K562 (cell line): ENCODE results near the gene CAMSAP2. TPM values are rescaled to one million over a fixed set of nuclear protein-coding genes. Genes with fewer than 3 reads are reported as not detected.
A peak's percentile ranks its signal among the peaks of the same experiment; 100 is the strongest.
"Not testable (repeated sequence)": the region's sequence is repeated elsewhere in the genome, so short reads cannot be mapped to it uniquely, and the experiment has no call there.

Source experiments
- ATAC-seq: fragments of 200-7000 bp; cut with Tn5 transposase; 3 replicates; pipeline ENCODE4 v1.9.1; 2020; ENCODE audit warnings: moderate library complexity
- BruUV-seq: library from RNA; stranded (reverse); fragments of 400-500 nt; replicated peaks from 2 replicates; lab custom pipeline; 2021; lab: Mats Ljungman, UMichigan
- CTCF ChIA-PET: fragments of 300-600 bp; formaldehyde crosslinking; extraction: SDS; loops from one replicate; lab custom pipeline; 2021; ENCODE audit warnings: low intra/inter-chr PET ratio; lab: Yijun Ruan, JAX
- POLR2A ChIA-PET: fragments of 300-600, 350-650 bp; sonication (Branson Sonifier 250); formaldehyde crosslinking; extraction: SDS; loops from one replicate; lab custom pipeline; 2021; ENCODE audit warnings: antibody characterized with exemption, inconsistent platforms; lab: Yijun Ruan, JAX
- DNase-seq, 4 experiments: peaks; one replicate each; pipeline versions ENCODE4 v3.0.0 to v3.0.0-alpha.2; 2011 to 2018; ENCODE audit warnings: low spot score in 3 of 4, mixed read lengths in 3 of 4; ENCODE audit errors: extremely low read depth in 1 of 4
- FAIRE-seq: peaks from 2 replicates; lab custom pipeline; 2011; peaks lifted over from hg19 to GRCh38; lab: Jason Lieb, UNC
- H2AFZ ChIP-seq: 2 replicates; pipeline ENCODE4 v1.6.0; 2011; ENCODE audit warnings: low read depth, low read length, control low read depth, inconsistent platforms
- H3K27ac ChIP-seq: fragments of 200-600 bp; 3 replicates; pipeline ENCODE4 v1.8.0; 2011; ENCODE audit warnings: low read depth, mild to moderate bottlenecking, control low read depth, inconsistent platforms, low read length, moderate library complexity, mixed read lengths; ENCODE audit errors: extremely low read depth
- H3K27me3 ChIP-seq, 2 experiments: fragments of 300-600 bp in 1 of 2; 2 replicates in 1 of 2; 3 replicates in 1 of 2; pipeline versions ENCODE4 v1.6.0 to v1.8.0; 2011; ENCODE audit warnings: inconsistent platforms in 2 of 2, low read length in 2 of 2, mild to moderate bottlenecking in 1 of 2, mixed read lengths in 1 of 2, moderate library complexity in 1 of 2; ENCODE audit not compliant: control insufficient read depth in 2 of 2, insufficient read depth in 2 of 2
- H3K36me3 ChIP-seq: fragments of 300-600 bp; 3 replicates; pipeline ENCODE4 v1.8.0; 2011; ENCODE audit warnings: mild to moderate bottlenecking, low read length, inconsistent platforms; ENCODE audit not compliant: control insufficient read depth, insufficient read depth
- H3K4me1 ChIP-seq, 2 experiments: fragments of 200-600 bp in 1 of 2; replicated peaks in 1 of 2; 2 replicates in 1 of 2; 3 replicates in 1 of 2; pipeline versions ENCODE4 v1.5.1 to v1.8.0; 2011; ENCODE audit warnings: inconsistent platforms in 2 of 2, low read length in 2 of 2, mild to moderate bottlenecking in 1 of 2, mixed read lengths in 1 of 2, moderate library complexity in 1 of 2; ENCODE audit not compliant: control insufficient read depth in 2 of 2, insufficient read depth in 2 of 2
- H3K4me2 ChIP-seq: 2 replicates; pipeline ENCODE4 v1.6.1; 2011; ENCODE audit warnings: low read length, control low read depth, inconsistent platforms, mixed read lengths; ENCODE audit not compliant: insufficient read depth
- H3K4me3 ChIP-seq: fragments of 200-600 bp; sonication (generic), shearing (Covaris generic); 2 replicates; pipeline ENCODE4 v1.5.1; 2016; ENCODE audit warnings: control low read depth, inconsistent platforms
- H3K79me2 ChIP-seq: fragments of 200-600 bp; 3 replicates; pipeline ENCODE4 v1.8.0; 2011; ENCODE audit warnings: low read length, inconsistent platforms; ENCODE audit not compliant: control insufficient read depth, insufficient read depth
- H3K9ac ChIP-seq, 2 experiments: 2 replicates each; pipeline versions ENCODE4 v1.6.0 to v1.6.1; 2011; ENCODE audit warnings: low read depth in 2 of 2, low read length in 2 of 2, control low read depth in 1 of 2, inconsistent platforms in 1 of 2, mild to moderate bottlenecking in 1 of 2, mixed read lengths in 1 of 2; ENCODE audit not compliant: insufficient read depth in 1 of 2
- H3K9me1 ChIP-seq: one replicate; pipeline ENCODE4 v1.6.0; 2011; ENCODE audit warnings: inconsistent platforms, mild to moderate bottlenecking, low read length, moderate library complexity; ENCODE audit not compliant: control insufficient read depth, insufficient read depth
- H3K9me3 ChIP-seq: replicated peaks from 2 replicates; pipeline ENCODE4 v1.5.1; 2011; ENCODE audit warnings: low read depth, low read length, inconsistent platforms; ENCODE audit not compliant: control insufficient read depth, insufficient read depth
- H4K20me1 ChIP-seq: replicated peaks from 2 replicates; pipeline ENCODE4 v1.6.1; 2011; ENCODE audit warnings: low read length, inconsistent platforms, mixed read lengths; ENCODE audit not compliant: control insufficient read depth, insufficient read depth
- FOXA3 ChIP-seq, 2 experiments: fragments of 450-650 bp in 1 of 2; sonication (generic) in 1 of 2; formaldehyde crosslinking; IDR thresholded peaks in 1 of 2; conservative IDR thresholded peaks in 1 of 2; 2 replicates each; pipeline versions ENCODE4 v1.4.0 to v1.8.0; 2020 to 2022; ENCODE audit warnings: mild to moderate bottlenecking in 2 of 2, missing genetic modification reagents in 1 of 2
- GABPB2 ChIP-seq: fragments of 250-450 bp; sonication (Bioruptor Pico); conservative IDR thresholded peaks from 2 replicates; pipeline ENCODE4 v1.5.1; 2021; ENCODE audit warnings: mild to moderate bottlenecking
- HOXB6 ChIP-seq: fragments of 250-450 bp; sonication (Bioruptor Pico); IDR thresholded peaks from 2 replicates; pipeline ENCODE4 v1.5.1; 2022; ENCODE audit warnings: mild to moderate bottlenecking, borderline replicate concordance
- MTF1 ChIP-seq: fragments of 250-450 bp; sonication (Bioruptor Pico); IDR thresholded peaks from 2 replicates; pipeline ENCODE4 v1.9.0; 2021; ENCODE audit warnings: moderate library complexity, mild to moderate bottlenecking, inconsistent platforms, borderline replicate concordance
- NFIX ChIP-seq: fragments of 250-450 bp; sonication (Bioruptor Pico); IDR thresholded peaks from 2 replicates; pipeline ENCODE4 v1.4.0; 2020; ENCODE audit warnings: low read depth, mild to moderate bottlenecking, moderate library complexity
- PHF20 ChIP-seq: fragments of 450-650 bp; IDR thresholded peaks from 2 replicates; pipeline ENCODE4 v1.6.1; 2018; ENCODE audit not compliant: partially characterized antibody
- PPARD ChIP-seq: fragments of 250-450 bp; sonication (Bioruptor Pico); IDR thresholded peaks from 2 replicates; pipeline ENCODE4 v1.8.0; 2022; ENCODE audit warnings: inconsistent platforms, mild to moderate bottlenecking, moderate library complexity
- ZBTB11 ChIP-seq, 3 experiments: fragments of 200-800 bp in 1 of 3; fragments of 250-450 bp in 1 of 3; fragments of 450-650 bp in 1 of 3; sonication (Bioruptor Pico) in 1 of 3; sonication (Bioruptor generic) in 1 of 3; formaldehyde crosslinking in 1 of 3; IDR thresholded peaks; 2 replicates each; pipeline versions ENCODE4 v1.6.1 to v1.8.0; 2016 to 2022; ENCODE audit warnings: mild to moderate bottlenecking in 2 of 3, missing genetic modification characterization in 2 of 3, missing compliant biosample characterization in 1 of 3, moderate library complexity in 1 of 3
- ZNF140 ChIP-seq: fragments of 250-450 bp; sonication (Bioruptor Pico); IDR thresholded peaks from 2 replicates; pipeline ENCODE4 v1.8.0; 2021; ENCODE audit warnings: moderate library complexity, mild to moderate bottlenecking, inconsistent platforms
- ZNF165 ChIP-seq: fragments of 250-450 bp; sonication (Bioruptor Pico); IDR thresholded peaks from 2 replicates; pipeline ENCODE4 v1.4.0; 2020; ENCODE audit warnings: borderline replicate concordance
- ZNF408 ChIP-seq: fragments of 250-450 bp; sonication (Bioruptor Pico); IDR thresholded peaks from 2 replicates; pipeline ENCODE4 v1.4.0; 2020; ENCODE audit warnings: low read depth, mild to moderate bottlenecking, moderate library complexity
- ZNF57 ChIP-seq: fragments of 450-650 bp; formaldehyde crosslinking; IDR thresholded peaks from 2 replicates; pipeline ENCODE4 v1.4.0; 2020; ENCODE audit warnings: mild to moderate bottlenecking, moderate library complexity
- ZNF707 ChIP-seq: fragments of 250-450 bp; sonication (Bioruptor Pico); conservative IDR thresholded peaks from 2 replicates; pipeline ENCODE4 v1.8.0; 2022; ENCODE audit warnings: inconsistent platforms, mild to moderate bottlenecking, moderate library complexity
- WGBS: fragments of 100-300 bp; shearing (Covaris generic); methylation state at CpG from one replicate; pipeline ENCODE4 v1.1.6; 2016; ENCODE audit warnings: low coverage, mixed read lengths; ENCODE audit not compliant: insufficient coverage; ENCODE audit errors: missing lambda C conversion rate; 5-methylcytosine and 5-hydroxymethylcytosine counted together
- in situ Hi-C: fragments of 300-500 bp; cut with MboI; formaldehyde crosslinking; loops from 4 replicates; pipeline ENCODE4 v1.15.0; 2018; ENCODE audit warnings: inconsistent platforms, mixed read lengths
- intact Hi-C: fragments of 100-400 bp; cut with micrococcal nuclease; formaldehyde crosslinking; loops from 2 replicates; pipeline ENCODE4 v1.14.2; 2022
- polyA plus RNA-seq, 8 experiments: library from polyadenylated mRNA; depleted of rRNA in 4 of 8; stranded (reverse) in 5 of 8; unstranded in 3 of 8; fragments of >200 nt; fragmentation: Nextera tagmentation in 2 of 8; fragmentation: Illumina TruSeq in 1 of 8; extraction: Ambion mirVana in 2 of 8; extraction: Trizol in 1 of 8; gene quantifications; 2 replicates each; pipeline versions ENCODE4 v1.2.1 to v1.2.3, GENCODE V29; 2011 to 2014; ENCODE audit warnings: inconsistent platforms in 1 of 8, missing spikeins in 1 of 8
- total RNA-seq, 7 experiments: library from RNA; depleted of rRNA in 6 of 7; stranded (reverse); fragments of >200 nt in 6 of 7; fragmentation: Illumina TruSeq in 2 of 7; extraction: Trizol in 2 of 7; gene quantifications; 2 replicates each; pipeline versions ENCODE4 v1.2.1 to v1.2.3, GENCODE V29; 2011 to 2021; ENCODE audit warnings: low replicate concordance in 1 of 7
- TF ChIP-seq, protein P1 (sequence below): fragments of 250-450 bp; sonication (Bioruptor Pico); IDR thresholded peaks from 2 replicates; pipeline ENCODE4 v1.8.0; 2022; ENCODE audit warnings: inconsistent platforms, mild to moderate bottlenecking, moderate library complexity, borderline replicate concordance

CAMSAP2 gene
- total and polyA plus RNA-seq, 9 of the 15 experiments (the other 6 are each of a cell fraction or from before 2014, with no cell fraction given) = 1.4 to 7.5 (median 2.7) TPM

DNA sequence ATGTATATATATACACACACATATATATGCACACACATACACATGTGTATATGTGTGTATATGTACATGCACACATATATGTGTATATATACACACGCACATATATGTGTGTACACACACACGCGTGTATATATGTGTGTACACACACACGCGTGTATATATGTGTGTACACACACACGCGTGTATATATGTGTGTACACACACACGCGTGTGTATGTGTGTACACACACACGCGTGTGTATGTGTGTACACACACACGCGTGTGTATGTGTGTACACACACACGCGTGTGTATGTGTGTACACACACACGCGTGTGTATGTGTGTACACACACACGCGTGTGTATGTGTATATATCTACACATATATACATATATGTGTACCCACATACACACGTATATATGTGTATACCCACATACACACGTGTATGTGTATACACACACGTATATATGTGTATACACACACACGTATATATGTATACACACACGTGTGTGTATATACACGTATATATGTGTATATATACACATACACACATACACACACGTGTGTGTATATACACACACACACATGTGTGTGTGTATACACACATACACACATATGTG lies 78.0 kb downstream of the CAMSAP2 start:
- DNase-seq, FAIRE-seq: not testable (repeated sequence)
- WGBS = 90% methylated on average over 22 of the region's 26 CpGs
- TF ChIP-seq, protein P1, sequence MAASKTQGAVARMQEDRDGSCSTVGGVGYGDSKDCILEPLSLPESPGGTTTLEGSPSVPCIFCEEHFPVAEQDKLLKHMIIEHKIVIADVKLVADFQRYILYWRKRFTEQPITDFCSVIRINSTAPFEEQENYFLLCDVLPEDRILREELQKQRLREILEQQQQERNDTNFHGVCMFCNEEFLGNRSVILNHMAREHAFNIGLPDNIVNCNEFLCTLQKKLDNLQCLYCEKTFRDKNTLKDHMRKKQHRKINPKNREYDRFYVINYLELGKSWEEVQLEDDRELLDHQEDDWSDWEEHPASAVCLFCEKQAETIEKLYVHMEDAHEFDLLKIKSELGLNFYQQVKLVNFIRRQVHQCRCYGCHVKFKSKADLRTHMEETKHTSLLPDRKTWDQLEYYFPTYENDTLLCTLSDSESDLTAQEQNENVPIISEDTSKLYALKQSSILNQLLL (CRISPR knock-in tag) = peak; percentile 95
- TF ChIP-seq FOXA3 (CRISPR knock-in tag; conservative IDR thresholded peaks at IDR 0.05 in 1 of 2, IDR thresholded peaks at IDR 0.05 in 1 of 2) (peak in 1 of 2 experiments; percentile 96; a peak in 1 of 4 replicates), ZNF57 (0 out of 2 replicates have a peak, but pooled peaks have one; percentile 28), PPARD (CRISPR knock-in tag) (0 out of 2 replicates have a peak, but pooled peaks have one; percentile 57), ZNF707 (peak; percentile 48; the same call in 1 of the 2 replicates), GABPB2 (CRISPR knock-in tag) (0 out of 2 replicates have a peak, but pooled peaks have one; percentile 40), HOXB6 (peak; percentile 63; the same call in 1 of the 2 replicates), ZNF408 (CRISPR knock-in tag) (peak; percentile 89; the same call in 1 of the 2 replicates), NFIX (CRISPR knock-in tag) (peak; percentile 55; the same call in 1 of the 2 replicates), ZBTB11 (CRISPR knock-in tag; IDR thresholded peaks at IDR 0.05) (peak in 1 of 3 experiments; percentile 75; a peak in 1 of 6 replicates), PHF20 (peak; percentile 63), ZNF165 (0 out of 2 replicates have a peak, but pooled peaks have one; percentile 43), ZNF140 (CRISPR knock-in tag) (peak; percentile 63; the same call in 1 of the 2 replicates), MTF1 (CRISPR knock-in tag) (peak; percentile 80; the same call in 1 of the 2 replicates)

More for the DNA sequence above, 78.0 kb downstream of the CAMSAP2 start:
- H3K4me1 ChIP-seq, H3K9me3 ChIP-seq, H3K4me3 ChIP-seq, H3K36me3 ChIP-seq, H3K4me2 ChIP-seq, H3K9ac ChIP-seq, CTCF ChIA-PET, in situ Hi-C loops, H2AFZ ChIP-seq, H3K9me1 ChIP-seq, H3K27me3 ChIP-seq, intact Hi-C loops, H4K20me1 ChIP-seq, H3K79me2 ChIP-seq, POLR2A ChIA-PET, BruUV-seq, H3K27ac ChIP-seq, ATAC-seq: not testable (repeated sequence)
